Kidney epithelial cell (primary cell): Measurements from ENCODE around the gene HYLS1. TPM values are rescaled to one million over a fixed set of nuclear protein-coding genes. Genes with fewer than 3 reads are reported as not detected.

Experiments used
- DNase-seq: peaks from one replicate; pipeline ENCODE4 v3.0.0-alpha.2; 2010; ENCODE audit warnings: low read depth
- H3K27me3 ChIP-seq: 2 replicates; pipeline ENCODE4 v1.6.0; 2011; ENCODE audit warnings: low read length; ENCODE audit not compliant: control insufficient read depth, insufficient read depth
- H3K36me3 ChIP-seq: 2 replicates; pipeline ENCODE4 v1.5.1; 2011; ENCODE audit warnings: low read length; ENCODE audit not compliant: control insufficient read depth, insufficient read depth
- H3K4me3 ChIP-seq: 2 replicates; pipeline ENCODE4 v1.5.1; 2011; ENCODE audit warnings: low read depth, mild to moderate bottlenecking, control low read depth, low read length
- CTCF ChIP-seq: IDR thresholded peaks from 2 replicates; pipeline ENCODE4 v1.5.1; 2011; ENCODE audit warnings: mild to moderate bottlenecking, moderate library complexity, low read length, control low read depth, inconsistent platforms; ENCODE audit not compliant: insufficient read depth, poor library complexity, severe bottlenecking
- total RNA-seq: library from RNA; depleted of rRNA; stranded (reverse); fragments of >200 nt; gene quantifications from 2 replicates; pipeline ENCODE4 v1.2.3, GENCODE V29; 2015

Gene HYLS1
- total RNA-seq, 1 donor from 2014 or later, result 3.6 TPM

- Histone ChIP-seq H3K36me3 (no peaks in the 10 kb centered on the region), H3K4me3 (no peak overlapping the region), H3K27me3 (no peaks in the 10 kb centered on the region)
- no peak for TF ChIP-seq CTCF
- DNase-seq, result no peak
Observed at GRCh38 chr11:125883375-125883774, 4.1 kb upstream of the HYLS1 start.

- Histone ChIP-seq H3K27me3 (no peaks in the 10 kb centered on the region), H3K4me3 (peak overlapping the region; percentile 29), H3K36me3 (no peaks in the 10 kb centered on the region)
- no peak for DNase-seq
- TF ChIP-seq CTCF, result no peak
Observed at GRCh38 chr11:125886997-125887372, 483 bp upstream of the HYLS1 start.

GRCh38 chr11:125890447-125891100, 3.1 kb downstream of the HYLS1 start:
- no peak for DNase-seq
- no peak for TF ChIP-seq CTCF
- Histone ChIP-seq H3K36me3 (no peaks in the 10 kb centered on the region), H3K27me3 (no peaks in the 10 kb centered on the region), H3K4me3 (no peak overlapping the region)

GRCh38 chr11:125892071-125892470, 4.6 kb downstream of the HYLS1 start:
- H3K36me3 ChIP-seq, result no peaks in the 10 kb centered on the region
- no peak for TF ChIP-seq CTCF
- no peak for DNase-seq
- no peaks in the 10 kb centered on the region for H3K27me3 ChIP-seq
- H3K4me3 ChIP-seq, result no peak overlapping the region

- no peak for TF ChIP-seq CTCF
- no peak for DNase-seq
- Histone ChIP-seq H3K36me3 (no peaks in the 10 kb centered on the region), H3K27me3 (no peaks in the 10 kb centered on the region), H3K4me3 (no peak overlapping the region)
Observed at GRCh38 chr11:125892994-125893393, 5.5 kb downstream of the HYLS1 start.

- Histone ChIP-seq H3K4me3 (no peak overlapping the region), H3K36me3 (no peaks in the 10 kb centered on the region), H3K27me3 (peaks cover 15% of the 10 kb centered on the region)
- DNase-seq, result no peak
- TF ChIP-seq CTCF, result no peak
Observed at GRCh38 chr11:125901872-125902271, 14.4 kb downstream of the HYLS1 start.
